SK-N-SH (cell line): ENCODE data around the gene CUBN. TPM values are rescaled to one million over a fixed set of nuclear protein-coding genes. Genes with fewer than 3 reads are reported as not detected.

Experiments
- ELF1 ChIP-seq: IDR thresholded peaks from 2 replicates; pipeline ENCODE4 v1.4.0; 2012
- EZH2phosphoT487 ChIP-seq: fragments of 200-600 bp; sonication (generic); IDR thresholded peaks from 2 replicates; pipeline ENCODE4 v1.6.1; 2017; ENCODE audit warnings: low read depth, mixed run types, mild to moderate bottlenecking, antibody characterized with exemption, moderate library complexity, borderline replicate concordance
- FOSL2 ChIP-seq: IDR thresholded peaks from 2 replicates; pipeline ENCODE4 v1.4.0; 2012; ENCODE audit warnings: low read depth, mild to moderate bottlenecking, moderate library complexity, borderline replicate concordance
- FOXJ3 ChIP-seq: sonication (generic); formaldehyde crosslinking; IDR thresholded peaks from 2 replicates; pipeline ENCODE4 v1.5.1; 2020; ENCODE audit warnings: mild to moderate bottlenecking, missing genetic modification reagents
- FOXM1 ChIP-seq: IDR thresholded peaks from 2 replicates; pipeline ENCODE4 v1.4.0; 2012; ENCODE audit warnings: low read depth, mild to moderate bottlenecking
- MAX ChIP-seq: IDR thresholded peaks from 2 replicates; pipeline ENCODE4 v1.4.0; 2012; ENCODE audit warnings: low read depth
- MXI1 ChIP-seq: IDR thresholded peaks from 2 replicates; pipeline ENCODE4 v1.6.1; 2012; ENCODE audit warnings: mild to moderate bottlenecking, low read depth, low read length, improper control_type of control experiment
- PBX3 ChIP-seq: IDR thresholded peaks from 2 replicates; pipeline ENCODE4; 2012
- POLR2AphosphoS5 ChIP-seq: IDR thresholded peaks from 2 replicates; pipeline ENCODE4 v1.6.1; 2012; ENCODE audit warnings: low read depth, low read length
- RAD21 ChIP-seq: IDR thresholded peaks from 2 replicates; pipeline ENCODE4 v1.6.1; 2012; ENCODE audit warnings: mild to moderate bottlenecking, low read length
- RCOR1 ChIP-seq: fragments of 150-350 bp; IDR thresholded peaks from 2 replicates; pipeline ENCODE4 v1.6.1; 2017; ENCODE audit warnings: antibody characterized with exemption, low read length
- RXRA ChIP-seq: IDR thresholded peaks from 2 replicates; pipeline ENCODE4 v1.4.0; 2012; ENCODE audit warnings: low read depth, mild to moderate bottlenecking, borderline replicate concordance
- SIN3A ChIP-seq: IDR thresholded peaks from 2 replicates; pipeline ENCODE4 v1.6.1; 2012; ENCODE audit warnings: low read depth, mild to moderate bottlenecking, low read length, moderate library complexity, borderline replicate concordance
- TCF12 ChIP-seq: IDR thresholded peaks from 2 replicates; pipeline ENCODE4 v1.4.0; 2012
- TEAD4 ChIP-seq: IDR thresholded peaks from 2 replicates; pipeline ENCODE4 v1.4.0; 2012; ENCODE audit warnings: mild to moderate bottlenecking, borderline replicate concordance; ENCODE audit not compliant: insufficient read depth
- USF1 ChIP-seq: IDR thresholded peaks from 2 replicates; pipeline ENCODE4 v1.4.0; 2012; ENCODE audit warnings: low read depth, borderline replicate concordance
- YY1 ChIP-seq: IDR thresholded peaks from 2 replicates; pipeline ENCODE4 v1.4.0; 2012; ENCODE audit warnings: low read depth, mild to moderate bottlenecking
- polyA plus RNA-seq, 3 experiments: library from polyadenylated mRNA; depleted of rRNA; stranded (reverse); fragments of >200 nt; gene quantifications; 2 replicates each; pipeline ENCODE4 v1.2.3, GENCODE V29; 2012
- TF ChIP-seq, protein P1 (sequence below): fragments of 150-350 bp; IDR thresholded peaks from 2 replicates; pipeline ENCODE4 v1.6.1; 2016; ENCODE audit warnings: mild to moderate bottlenecking, low read depth, low read length
- TF ChIP-seq, protein P2 (sequence below): fragments of 200-600 bp; sonication (generic); IDR thresholded peaks from 2 replicates; pipeline ENCODE4 v1.6.1; 2017; ENCODE audit warnings: antibody characterized with exemption, mild to moderate bottlenecking, moderate library complexity
- TF ChIP-seq, protein P3 (sequence below): fragments of 150-350 bp; IDR thresholded peaks from 2 replicates; pipeline ENCODE4 v1.6.1; 2017; ENCODE audit warnings: antibody characterized with exemption, low read length, low read depth, borderline replicate concordance
- TF ChIP-seq, protein P4 (sequence below): IDR thresholded peaks from 2 replicates; pipeline ENCODE4 v1.4.0; 2012; ENCODE audit warnings: low read depth, borderline replicate concordance

The CUBN gene
- polyA plus RNA-seq, 1 of the 3 experiments (the other 2 are of a cell fraction): 2.4 TPM

- TF ChIP-seq, protein P1, sequence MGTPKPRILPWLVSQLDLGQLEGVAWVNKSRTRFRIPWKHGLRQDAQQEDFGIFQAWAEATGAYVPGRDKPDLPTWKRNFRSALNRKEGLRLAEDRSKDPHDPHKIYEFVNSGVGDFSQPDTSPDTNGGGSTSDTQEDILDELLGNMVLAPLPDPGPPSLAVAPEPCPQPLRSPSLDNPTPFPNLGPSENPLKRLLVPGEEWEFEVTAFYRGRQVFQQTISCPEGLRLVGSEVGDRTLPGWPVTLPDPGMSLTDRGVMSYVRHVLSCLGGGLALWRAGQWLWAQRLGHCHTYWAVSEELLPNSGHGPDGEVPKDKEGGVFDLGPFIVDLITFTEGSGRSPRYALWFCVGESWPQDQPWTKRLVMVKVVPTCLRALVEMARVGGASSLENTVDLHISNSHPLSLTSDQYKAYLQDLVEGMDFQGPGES: no peak
- peak; percentile 75; the same call in 1 of the 2 replicates for TF ChIP-seq TEAD4
- TF ChIP-seq RXRA: peak; percentile 45; the same call in 1 of the 2 replicates
- no peak for TF ChIP-seq EZH2phosphoT487
- TF ChIP-seq TCF12: peak; percentile 83
- TF ChIP-seq POLR2AphosphoS5: peak; percentile 69
- TF ChIP-seq, protein P2, sequence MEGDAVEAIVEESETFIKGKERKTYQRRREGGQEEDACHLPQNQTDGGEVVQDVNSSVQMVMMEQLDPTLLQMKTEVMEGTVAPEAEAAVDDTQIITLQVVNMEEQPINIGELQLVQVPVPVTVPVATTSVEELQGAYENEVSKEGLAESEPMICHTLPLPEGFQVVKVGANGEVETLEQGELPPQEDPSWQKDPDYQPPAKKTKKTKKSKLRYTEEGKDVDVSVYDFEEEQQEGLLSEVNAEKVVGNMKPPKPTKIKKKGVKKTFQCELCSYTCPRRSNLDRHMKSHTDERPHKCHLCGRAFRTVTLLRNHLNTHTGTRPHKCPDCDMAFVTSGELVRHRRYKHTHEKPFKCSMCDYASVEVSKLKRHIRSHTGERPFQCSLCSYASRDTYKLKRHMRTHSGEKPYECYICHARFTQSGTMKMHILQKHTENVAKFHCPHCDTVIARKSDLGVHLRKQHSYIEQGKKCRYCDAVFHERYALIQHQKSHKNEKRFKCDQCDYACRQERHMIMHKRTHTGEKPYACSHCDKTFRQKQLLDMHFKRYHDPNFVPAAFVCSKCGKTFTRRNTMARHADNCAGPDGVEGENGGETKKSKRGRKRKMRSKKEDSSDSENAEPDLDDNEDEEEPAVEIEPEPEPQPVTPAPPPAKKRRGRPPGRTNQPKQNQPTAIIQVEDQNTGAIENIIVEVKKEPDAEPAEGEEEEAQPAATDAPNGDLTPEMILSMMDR: no peak
- TF ChIP-seq RAD21: no peak
- TF ChIP-seq YY1: no peak
- TF ChIP-seq, protein P3, sequence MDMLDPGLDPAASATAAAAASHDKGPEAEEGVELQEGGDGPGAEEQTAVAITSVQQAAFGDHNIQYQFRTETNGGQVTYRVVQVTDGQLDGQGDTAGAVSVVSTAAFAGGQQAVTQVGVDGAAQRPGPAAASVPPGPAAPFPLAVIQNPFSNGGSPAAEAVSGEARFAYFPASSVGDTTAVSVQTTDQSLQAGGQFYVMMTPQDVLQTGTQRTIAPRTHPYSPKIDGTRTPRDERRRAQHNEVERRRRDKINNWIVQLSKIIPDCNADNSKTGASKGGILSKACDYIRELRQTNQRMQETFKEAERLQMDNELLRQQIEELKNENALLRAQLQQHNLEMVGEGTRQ: no peak
- peak; percentile 41; the same call in 1 of the 2 replicates for TF ChIP-seq FOXM1
- no peak for TF ChIP-seq RCOR1
- no peak for TF ChIP-seq ELF1
- no peak for TF ChIP-seq USF1
- peak; percentile 84; the same call in 1 of the 2 replicates for TF ChIP-seq FOSL2
- 0 out of 2 replicates have a peak, but pooled peaks have one; percentile 55 for TF ChIP-seq SIN3A
- TF ChIP-seq PBX3: peak; percentile 97
- TF ChIP-seq FOXJ3 (CRISPR knock-in tag): no peak
- TF ChIP-seq MXI1: no peak
- TF ChIP-seq, protein P4, sequence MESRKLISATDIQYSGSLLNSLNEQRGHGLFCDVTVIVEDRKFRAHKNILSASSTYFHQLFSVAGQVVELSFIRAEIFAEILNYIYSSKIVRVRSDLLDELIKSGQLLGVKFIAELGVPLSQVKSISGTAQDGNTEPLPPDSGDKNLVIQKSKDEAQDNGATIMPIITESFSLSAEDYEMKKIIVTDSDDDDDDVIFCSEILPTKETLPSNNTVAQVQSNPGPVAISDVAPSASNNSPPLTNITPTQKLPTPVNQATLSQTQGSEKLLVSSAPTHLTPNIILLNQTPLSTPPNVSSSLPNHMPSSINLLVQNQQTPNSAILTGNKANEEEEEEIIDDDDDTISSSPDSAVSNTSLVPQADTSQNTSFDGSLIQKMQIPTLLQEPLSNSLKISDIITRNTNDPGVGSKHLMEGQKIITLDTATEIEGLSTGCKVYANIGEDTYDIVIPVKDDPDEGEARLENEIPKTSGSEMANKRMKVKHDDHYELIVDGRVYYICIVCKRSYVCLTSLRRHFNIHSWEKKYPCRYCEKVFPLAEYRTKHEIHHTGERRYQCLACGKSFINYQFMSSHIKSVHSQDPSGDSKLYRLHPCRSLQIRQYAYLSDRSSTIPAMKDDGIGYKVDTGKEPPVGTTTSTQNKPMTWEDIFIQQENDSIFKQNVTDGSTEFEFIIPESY: no peak
- TF ChIP-seq MAX: no peak
Measured at GRCh38 chr10:16848562-16849154, 281.0 kb downstream of the CUBN start (continued).
